OCI-LY7 (cell line): ENCODE measurements around the gene TNK1.

Experiments used
- EZH2phosphoT487 ChIP-seq: fragments of 200-600 bp; sonication (generic); IDR thresholded peaks from 2 replicates; pipeline ENCODE4 v1.6.1; 2018; ENCODE audit warnings: low read depth, borderline replicate concordance, mild to moderate bottlenecking, mixed run types, antibody characterized with exemption, low read length, moderate library complexity, mixed read lengths
- TF ChIP-seq, protein P1 (sequence below): fragments of 200-600 bp; sonication (generic); conservative IDR thresholded peaks from 2 replicates; pipeline ENCODE4 v1.5.1; 2014; ENCODE audit warnings: mild to moderate bottlenecking, antibody characterized with exemption, low read length, moderate library complexity, mixed read lengths

DNA sequence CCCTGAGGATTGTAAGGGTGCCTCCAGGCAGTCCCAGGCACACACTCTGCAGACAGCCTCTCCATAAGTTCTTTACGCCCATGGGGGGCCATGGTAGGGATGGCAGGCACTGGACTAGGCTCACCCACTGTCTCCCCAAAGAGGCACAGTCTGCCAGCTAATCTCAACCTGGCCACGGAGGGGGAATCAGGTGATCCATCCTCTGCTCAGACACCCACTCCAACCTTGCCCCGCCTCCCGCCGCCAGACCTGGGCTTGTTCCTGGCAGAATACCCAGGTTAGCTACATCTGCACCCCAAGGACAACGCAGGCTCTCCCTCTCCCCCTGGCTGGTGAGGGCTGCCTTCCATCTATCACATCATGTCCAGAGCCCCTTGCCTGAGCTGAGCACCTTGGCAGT is 28.0 kb downstream of the TNK1 start:
- TF ChIP-seq, protein P1, sequence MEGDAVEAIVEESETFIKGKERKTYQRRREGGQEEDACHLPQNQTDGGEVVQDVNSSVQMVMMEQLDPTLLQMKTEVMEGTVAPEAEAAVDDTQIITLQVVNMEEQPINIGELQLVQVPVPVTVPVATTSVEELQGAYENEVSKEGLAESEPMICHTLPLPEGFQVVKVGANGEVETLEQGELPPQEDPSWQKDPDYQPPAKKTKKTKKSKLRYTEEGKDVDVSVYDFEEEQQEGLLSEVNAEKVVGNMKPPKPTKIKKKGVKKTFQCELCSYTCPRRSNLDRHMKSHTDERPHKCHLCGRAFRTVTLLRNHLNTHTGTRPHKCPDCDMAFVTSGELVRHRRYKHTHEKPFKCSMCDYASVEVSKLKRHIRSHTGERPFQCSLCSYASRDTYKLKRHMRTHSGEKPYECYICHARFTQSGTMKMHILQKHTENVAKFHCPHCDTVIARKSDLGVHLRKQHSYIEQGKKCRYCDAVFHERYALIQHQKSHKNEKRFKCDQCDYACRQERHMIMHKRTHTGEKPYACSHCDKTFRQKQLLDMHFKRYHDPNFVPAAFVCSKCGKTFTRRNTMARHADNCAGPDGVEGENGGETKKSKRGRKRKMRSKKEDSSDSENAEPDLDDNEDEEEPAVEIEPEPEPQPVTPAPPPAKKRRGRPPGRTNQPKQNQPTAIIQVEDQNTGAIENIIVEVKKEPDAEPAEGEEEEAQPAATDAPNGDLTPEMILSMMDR = no peak
- TF ChIP-seq EZH2phosphoT487 = no peak
